Stimulated activated CD4-positive, alpha-beta T cell treated with anti-CD3 and anti-CD28 coated beads, Interleukin-4, amount 100 ng/mL, for 1 hour (primary cell): ENCODE results near the gene GTPBP8.
"Not testable (repeated sequence)": the region's sequence is repeated elsewhere in the genome, so short reads cannot be mapped to it uniquely, and the experiment has no call there.

Experiments
- DNase-seq: peaks from one replicate; pipeline ENCODE4 v3.0.0-alpha.2; 2020

Gene GTPBP8

DNA sequence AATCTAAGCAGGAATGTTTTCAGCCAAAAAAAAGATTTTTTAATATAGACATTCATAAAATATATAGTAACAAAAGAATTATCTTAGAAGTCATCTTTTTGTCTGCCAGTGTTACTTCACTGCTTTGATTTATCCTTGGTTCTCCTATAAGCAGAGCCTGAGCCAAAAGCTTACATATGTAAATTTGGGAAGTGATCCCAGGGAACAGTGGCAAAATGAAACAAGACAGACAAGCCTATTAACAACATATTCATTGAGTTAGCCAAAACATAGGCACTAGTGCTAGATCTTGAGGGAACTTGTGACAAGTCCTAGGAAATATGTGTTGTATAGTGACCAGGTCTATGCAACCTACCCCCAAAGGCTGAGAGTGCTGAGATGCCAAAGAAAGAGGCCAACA, 11.3 kb downstream of the GTPBP8 start:
- DNase-seq = no peak

- DNase-seq = peak; percentile 33
Measured at GRCh38 chr3:113002679-113003078, 11.9 kb downstream of the GTPBP8 start.

- DNase-seq = no peak
Measured at GRCh38 chr3:113005611-113006010, 14.8 kb downstream of the GTPBP8 start.

DNA sequence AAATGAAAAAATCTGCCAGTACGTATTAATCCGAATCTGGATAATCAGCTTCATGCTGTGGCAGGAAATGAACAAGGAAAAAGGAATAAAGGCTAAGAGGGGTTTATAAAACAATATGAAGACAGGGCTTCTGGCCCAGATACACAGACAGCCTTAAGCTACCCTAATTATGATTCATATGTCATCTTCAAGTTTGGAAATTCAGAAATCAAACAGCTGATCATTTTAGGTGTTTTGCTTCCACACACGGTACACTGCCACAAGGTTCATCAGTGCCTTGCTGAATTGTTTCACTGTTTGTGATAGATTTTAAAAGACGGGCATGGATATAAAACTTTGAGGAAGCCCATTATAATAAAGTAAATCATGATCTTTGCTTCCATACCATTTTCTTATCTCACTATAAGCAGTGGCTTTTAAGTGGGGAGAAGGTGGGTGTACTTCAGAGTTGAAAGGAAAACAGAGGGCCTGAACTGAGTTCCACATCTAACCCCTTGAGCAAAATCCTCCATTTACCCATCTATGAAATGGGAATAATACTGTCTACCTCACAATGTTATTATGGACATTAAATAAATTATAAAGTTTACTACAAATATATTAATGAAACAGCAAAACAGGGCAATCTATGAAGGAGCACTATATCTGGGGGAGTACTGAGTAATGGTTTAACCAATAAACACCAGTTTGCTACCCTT, 15.7 kb downstream of the GTPBP8 start:
- no peak for DNase-seq

GRCh38 chr3:113008117-113008516, 17.3 kb downstream of the GTPBP8 start:
- no peak for DNase-seq

GRCh38 chr3:113013593-113013992, 22.8 kb downstream of the GTPBP8 start:
- DNase-seq = no peak

DNA sequence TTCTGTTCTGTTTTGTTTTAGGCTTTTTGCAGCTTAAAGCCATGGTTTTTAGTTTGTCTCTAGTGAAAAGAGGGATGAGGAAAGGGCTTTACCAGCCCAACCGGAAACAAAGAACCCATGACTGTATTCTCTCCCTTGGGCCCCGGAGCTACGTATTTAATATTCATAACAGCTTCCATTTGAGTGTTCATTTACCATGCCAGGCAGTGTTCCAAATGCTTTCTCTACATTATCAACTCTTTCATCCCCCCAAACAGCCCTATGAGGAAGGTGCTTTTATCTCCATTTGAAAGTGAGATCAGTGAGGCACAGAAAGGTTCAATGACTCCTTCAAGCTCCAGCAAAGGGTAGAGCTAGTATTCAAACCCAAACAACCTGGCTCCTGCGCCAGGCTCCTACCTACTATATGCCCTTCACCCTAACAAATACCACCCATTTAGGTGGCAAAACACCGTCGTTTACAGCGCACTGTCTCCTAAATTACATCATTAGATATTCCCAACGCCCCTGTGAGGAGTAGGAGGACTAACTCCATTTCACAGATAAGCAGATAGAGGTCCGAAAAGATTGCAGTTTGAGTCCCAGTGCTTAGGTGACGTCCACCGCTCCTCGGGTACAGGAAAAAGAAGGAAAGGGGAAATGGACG, 27.9 kb downstream of the GTPBP8 start:
- no peak for DNase-seq

GRCh38 chr3:113019182-113020137, 28.7 kb downstream of the GTPBP8 start:
- DNase-seq = peak; percentile 86

GRCh38 chr3:113021471-113021870, 30.7 kb downstream of the GTPBP8 start:
- no peak for DNase-seq

- DNase-seq = no peak
Measured at GRCh38 chr3:113034011-113034410, 43.2 kb downstream of the GTPBP8 start.

GRCh38 chr3:113035387-113035982, 44.7 kb downstream of the GTPBP8 start:
- no peak for DNase-seq

DNA sequence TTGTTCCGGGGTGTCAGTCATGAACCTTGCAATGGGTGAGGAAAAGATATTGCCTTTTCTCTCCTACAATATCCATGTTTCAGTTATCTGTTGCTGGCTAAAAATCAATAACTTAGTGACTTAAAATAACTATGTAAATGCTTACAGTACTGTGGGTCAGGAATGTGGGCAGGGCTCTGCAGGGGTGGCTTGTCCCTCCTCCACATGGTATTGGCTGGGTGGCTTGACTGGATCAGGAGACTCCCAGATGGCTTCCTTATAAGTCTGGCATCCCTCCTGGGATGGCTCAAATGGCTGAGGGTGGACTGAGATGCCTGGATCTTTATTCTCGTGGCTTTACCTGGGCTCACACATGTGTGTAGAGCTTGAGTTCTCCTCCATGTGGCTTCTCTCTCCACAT, 47.5 kb downstream of the GTPBP8 start:
- no peak for DNase-seq

GRCh38 chr3:113039546-113039945, 48.8 kb downstream of the GTPBP8 start:
- no peak for DNase-seq

DNA sequence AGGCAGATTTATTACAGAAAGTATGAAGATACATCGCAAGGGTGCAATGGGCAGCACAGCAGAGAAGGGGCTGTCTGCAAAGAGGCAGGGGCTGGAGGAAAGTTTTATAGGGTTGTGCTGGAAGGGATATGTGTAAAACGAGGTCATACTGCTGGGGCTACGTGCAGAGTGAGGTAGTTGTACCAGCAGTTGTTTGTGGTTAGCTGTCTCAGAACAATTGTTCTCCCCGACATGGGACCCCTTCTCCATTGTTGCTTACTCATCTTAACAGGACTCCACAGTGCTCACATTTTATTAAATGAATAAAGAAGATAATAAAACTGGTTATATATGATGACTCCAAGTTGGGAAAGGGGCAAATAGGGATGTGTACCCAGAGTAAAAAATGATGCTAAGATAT, 49.4 kb downstream of the GTPBP8 start:
- no peak for DNase-seq

GRCh38 chr3:113043686-113044085, 52.9 kb downstream of the GTPBP8 start:
- DNase-seq = no peak

DNA sequence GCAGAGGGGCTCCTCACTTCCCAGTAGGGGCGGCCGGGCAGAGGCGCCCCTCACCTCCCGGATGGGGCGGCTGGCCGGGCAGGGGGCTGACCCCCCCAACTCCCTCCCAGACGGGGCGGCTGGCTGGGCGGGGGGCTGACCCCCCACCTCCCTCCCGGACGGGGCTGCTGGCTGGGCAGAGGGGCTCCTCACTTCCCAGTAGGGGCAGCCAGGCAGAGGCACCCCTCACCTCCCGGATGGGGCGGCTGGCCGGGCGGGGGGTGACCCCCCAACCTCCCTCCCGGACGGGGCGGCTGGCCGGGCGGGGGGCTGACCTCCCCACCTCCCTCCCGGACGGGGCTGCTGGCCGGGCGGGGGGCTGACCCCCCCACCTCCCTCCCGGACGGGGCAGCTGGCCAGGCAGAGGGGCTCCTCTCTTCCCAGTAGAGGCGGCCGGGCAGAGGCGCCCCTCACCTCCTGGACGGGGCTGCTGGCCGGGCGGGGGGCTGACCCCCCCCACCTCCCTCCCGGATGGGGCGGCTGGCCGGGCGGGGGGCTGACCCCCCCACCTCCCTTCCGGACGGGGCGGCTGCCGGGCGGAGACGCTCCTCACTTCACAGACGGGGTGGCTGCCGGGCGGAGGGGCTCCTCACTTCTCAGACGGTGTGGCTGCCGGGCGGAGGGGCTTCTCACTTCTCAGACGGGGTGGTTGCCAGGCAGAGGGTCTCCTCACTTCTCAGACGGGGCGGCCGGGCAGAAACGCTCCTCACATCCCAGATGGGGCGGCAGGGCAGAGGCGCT, 55.6 kb downstream of the GTPBP8 start:
- DNase-seq = not testable (repeated sequence)

DNA sequence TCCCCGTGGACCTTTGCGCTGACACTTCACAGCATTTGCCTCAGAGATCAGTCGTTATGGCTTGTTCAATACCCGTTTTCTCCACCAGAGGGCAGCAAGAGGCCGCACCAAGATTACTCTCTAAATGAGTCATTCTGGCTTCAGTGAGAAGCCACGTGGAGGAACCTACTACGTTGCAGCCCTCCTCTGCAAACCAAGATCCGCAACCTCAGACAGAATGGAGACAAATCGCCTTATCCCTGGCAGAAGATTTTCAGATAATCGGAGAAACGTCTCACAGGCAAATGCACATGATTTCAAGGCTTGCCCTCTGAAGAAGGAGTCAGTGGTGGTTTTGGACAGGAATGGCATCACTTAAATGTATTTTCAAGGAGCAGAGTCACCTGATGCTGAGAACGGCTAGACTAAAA, 60.5 kb downstream of the GTPBP8 start:
- DNase-seq = peak; percentile 76
